Trophoblast cell (in vitro differentiated cells and primary cell): ENCODE measurements around the gene PRR7.

Experiments used
- DNase-seq, 2 donors: peaks; one replicate each; pipeline ENCODE4 v3.0.0-alpha.2; 2016
- H2AFZ ChIP-seq: 2 replicates; pipeline ENCODE4 v1.6.1; 2013; ENCODE audit warnings: low read length, moderate library complexity, mild to moderate bottlenecking; ENCODE audit not compliant: insufficient read depth, poor library complexity
- H2AK5ac ChIP-seq: 2 replicates; pipeline ENCODE4 v1.6.1; 2013; ENCODE audit warnings: mild to moderate bottlenecking, low read length
- H2BK120ac ChIP-seq: 2 replicates; pipeline ENCODE4 v1.6.1; 2013; ENCODE audit warnings: low read length, mild to moderate bottlenecking, moderate library complexity; ENCODE audit not compliant: insufficient read depth, poor library complexity
- H2BK12ac ChIP-seq: 2 replicates; pipeline ENCODE4 v1.6.1; 2013; ENCODE audit warnings: mild to moderate bottlenecking, low read length, moderate library complexity
- H2BK5ac ChIP-seq: 2 replicates; pipeline ENCODE4 v1.6.1; 2013; ENCODE audit warnings: low read length, low read depth, moderate library complexity, mild to moderate bottlenecking; ENCODE audit not compliant: poor library complexity
- H3K14ac ChIP-seq: 2 replicates; pipeline ENCODE4 v1.6.1; 2013; ENCODE audit warnings: mild to moderate bottlenecking, low read length
- H3K18ac ChIP-seq: 2 replicates; pipeline ENCODE4 v1.6.1; 2013; ENCODE audit warnings: mild to moderate bottlenecking, low read length
- H3K23ac ChIP-seq: 2 replicates; pipeline ENCODE4 v1.6.1; 2013; ENCODE audit warnings: low read length
- H3K27ac ChIP-seq: 2 replicates; pipeline ENCODE4 v1.5.1; 2013; ENCODE audit warnings: low read depth, mild to moderate bottlenecking, inconsistent platforms, low read length, moderate library complexity
- H3K27me3 ChIP-seq: 2 replicates; pipeline ENCODE4 v1.6.1; 2013; ENCODE audit warnings: inconsistent platforms, mild to moderate bottlenecking, low read length, moderate library complexity; ENCODE audit not compliant: insufficient read depth
- H3K36me3 ChIP-seq, 2 experiments: 1 replicate in 1 of 2; 2 replicates in 1 of 2; pipeline ENCODE4 v1.6.1; 2013; ENCODE audit warnings: low read length in 2 of 2, mild to moderate bottlenecking in 2 of 2, moderate library complexity in 1 of 2; ENCODE audit not compliant: insufficient read depth in 2 of 2, control insufficient read depth in 1 of 2
- H3K4ac ChIP-seq: 2 replicates; pipeline ENCODE4 v1.6.1; 2013; ENCODE audit warnings: low read depth, mild to moderate bottlenecking, low read length, moderate library complexity
- H3K4me1 ChIP-seq, 2 experiments: 1 replicate in 1 of 2; 2 replicates in 1 of 2; pipeline ENCODE4 v1.6.1; 2013; ENCODE audit warnings: low read length in 2 of 2, mild to moderate bottlenecking in 2 of 2, moderate library complexity in 1 of 2; ENCODE audit not compliant: insufficient read depth in 2 of 2, control insufficient read depth in 1 of 2
- H3K4me2 ChIP-seq: 2 replicates; pipeline ENCODE4 v1.6.1; 2013; ENCODE audit warnings: inconsistent platforms, mild to moderate bottlenecking, low read length, moderate library complexity
- H3K4me3 ChIP-seq: 2 replicates; pipeline ENCODE4 v1.5.1; 2013; ENCODE audit warnings: mild to moderate bottlenecking, low read depth, low read length, inconsistent platforms
- H3K79me1 ChIP-seq: one replicate; pipeline ENCODE4 v1.6.1; 2013; ENCODE audit warnings: low read length
- H3K79me2 ChIP-seq: 2 replicates; pipeline ENCODE4 v1.6.1; 2013; ENCODE audit warnings: low read length, mild to moderate bottlenecking; ENCODE audit not compliant: control insufficient read depth, insufficient read depth, poor library complexity
- H3K9ac ChIP-seq: 2 replicates; pipeline ENCODE4 v1.6.1; 2013; ENCODE audit warnings: mild to moderate bottlenecking, low read length
- H3K9me3 ChIP-seq: 2 replicates; pipeline ENCODE4 v1.6.1; 2013; ENCODE audit warnings: low read depth, mild to moderate bottlenecking, control low read depth, inconsistent platforms, low read length; ENCODE audit not compliant: insufficient read depth
- H4K12ac ChIP-seq: 2 replicates; pipeline ENCODE4 v1.6.1; 2013; ENCODE audit warnings: low read depth, mild to moderate bottlenecking, low read length, moderate library complexity
- H4K8ac ChIP-seq: 2 replicates; pipeline ENCODE4 v1.6.1; 2013; ENCODE audit warnings: low read depth, mild to moderate bottlenecking, low read length, moderate library complexity
- H4K91ac ChIP-seq: one replicate; pipeline ENCODE4 v1.6.1; 2013; ENCODE audit warnings: low read depth, mild to moderate bottlenecking, low read length, moderate library complexity
- WGBS: extraction: QIAGEN DNeasy Blood & Tissue Kit; methylation state at CpG from one replicate; pipeline ENCODE4 v1.1.7; 2013; ENCODE audit warnings: missing lambda C conversion rate; ENCODE audit not compliant: insufficient read length, insufficient coverage; ENCODE audit errors: extremely low coverage; 5-methylcytosine and 5-hydroxymethylcytosine counted together

PRR7 gene

GRCh38 chr5:177431317-177432142 lies 15.1 kb upstream of the PRR7 start:
- H3K27ac ChIP-seq, result no peak overlapping the region

DNA sequence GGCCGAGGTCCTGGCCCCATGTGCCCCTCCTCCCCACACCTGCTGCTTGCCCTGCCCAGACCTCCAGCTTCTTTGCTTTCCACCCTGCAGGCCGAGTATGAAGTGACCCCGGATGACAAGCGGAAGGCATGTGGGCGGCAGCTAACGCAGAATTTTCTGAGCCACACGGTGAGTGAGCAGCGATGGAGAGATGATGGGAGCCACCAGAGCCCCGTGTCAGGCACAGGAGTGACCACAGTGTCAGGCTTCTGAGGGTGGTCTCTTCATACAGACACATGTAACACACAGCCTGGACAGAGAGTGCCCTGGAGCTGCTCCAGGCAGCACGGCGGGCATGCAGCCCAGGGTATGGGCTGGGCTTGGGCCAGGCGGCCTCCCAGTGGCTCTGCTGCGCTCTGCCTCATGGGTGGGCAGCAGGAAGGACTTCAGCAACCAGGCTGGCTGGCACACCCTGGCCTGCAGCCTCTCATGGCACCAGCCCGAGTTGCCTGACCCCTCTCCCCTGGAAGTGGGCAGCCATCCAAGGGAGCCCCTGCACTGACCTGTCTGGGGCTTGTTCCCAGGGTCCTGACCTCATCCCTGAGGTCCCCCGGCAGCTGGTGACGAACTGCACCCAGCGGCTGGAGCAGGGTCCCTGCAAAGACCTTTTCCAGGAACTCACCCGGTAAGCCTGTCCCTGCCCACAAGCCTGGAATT lies 14.3 kb upstream of the PRR7 start:
- DNase-seq, result no peak
- no peak overlapping the region for H3K9ac ChIP-seq

More at GRCh38 chr5:177431317-177432142, 15.1 kb upstream of the PRR7 start:
- Histone ChIP-seq H3K4me3 (no peak overlapping the region), H3K9ac (peak overlapping the region; percentile 16), H3K4ac (no peak overlapping the region), H3K79me2 (peaks cover 3% of the 10 kb centered on the region), H4K91ac (no peak overlapping the region), H2BK120ac (no peak overlapping the region), H3K79me1 (peaks cover 3% of the 10 kb centered on the region), H2AFZ (no peak overlapping the region), H3K18ac (no peak overlapping the region), H3K4me1 (peaks cover 8 to 10% of the 10 kb centered on the region in 2 experiments), H4K12ac (no peak overlapping the region), H3K27me3 (no peaks in the 10 kb centered on the region), H3K36me3 (peaks cover 49 to 55% of the 10 kb centered on the region in 2 experiments), H3K9me3 (no peaks in the 10 kb centered on the region), H3K4me2 (no peak overlapping the region), H2BK5ac (no peak overlapping the region), H2BK12ac (no peak overlapping the region), H3K23ac (no peak overlapping the region), H2AK5ac (no peak overlapping the region), H3K14ac (no peak overlapping the region), H4K8ac (no peak overlapping the region)
- no CpG with 5 or more reads among the region's 29 CpGs for WGBS
- no peak for DNase-seq

DNA sequence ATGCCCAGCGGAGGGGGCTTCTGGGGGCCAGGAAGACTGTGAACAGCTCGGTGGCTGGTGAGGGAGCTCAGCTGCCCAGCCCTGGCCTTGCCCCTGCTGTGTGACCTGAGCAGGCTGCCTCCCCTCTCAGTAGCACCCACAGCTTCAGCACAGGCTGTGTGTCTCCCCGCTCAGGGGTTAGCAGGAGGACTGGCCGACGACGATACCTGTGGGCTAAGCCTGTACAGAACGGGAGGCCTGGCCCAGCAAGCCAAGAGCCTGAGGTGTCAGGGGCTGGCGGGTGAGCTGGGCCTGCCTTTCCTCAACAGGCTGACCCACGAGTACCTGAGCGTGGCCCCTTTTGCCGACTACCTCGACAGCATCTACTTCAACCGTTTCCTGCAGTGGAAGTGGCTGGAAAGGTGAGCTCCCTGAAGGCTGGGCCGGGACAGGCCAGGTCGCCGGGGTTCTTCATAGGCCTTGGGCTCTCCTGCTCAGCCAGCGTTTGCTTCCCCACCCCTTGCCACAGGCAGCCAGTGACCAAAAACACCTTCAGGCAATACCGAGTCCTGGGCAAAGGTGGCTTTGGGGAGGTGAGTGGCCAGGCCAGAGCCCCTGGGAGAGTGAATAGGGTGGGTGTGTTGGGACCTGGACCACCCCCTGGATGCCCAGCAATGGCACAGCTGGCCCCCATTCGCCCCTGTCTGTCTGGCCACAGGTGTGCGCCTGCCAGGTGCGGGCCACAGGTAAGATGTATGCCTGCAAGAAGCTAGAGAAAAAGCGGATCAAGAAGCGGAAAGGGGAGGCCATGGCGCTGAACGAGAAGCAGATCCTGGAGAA lies 13.6 kb upstream of the PRR7 start:
- H3K27me3 ChIP-seq, result no peaks in the 10 kb centered on the region
- no peak overlapping the region for H4K12ac ChIP-seq
- H3K9ac ChIP-seq, result no peak overlapping the region
- H2BK5ac ChIP-seq, result no peak overlapping the region
- H4K91ac ChIP-seq, result no peak overlapping the region
- H3K36me3 ChIP-seq, result peaks cover 59 to 64% of the 10 kb centered on the region in 2 experiments
- peaks cover 1% of the 10 kb centered on the region for H3K9me3 ChIP-seq
- no peak overlapping the region for H3K4me2 ChIP-seq
- no peak overlapping the region for H2BK120ac ChIP-seq
- no peak overlapping the region for H3K18ac ChIP-seq
- no peak overlapping the region for H3K23ac ChIP-seq
- no CpG with 5 or more reads among the region's 25 CpGs for WGBS
- H2AK5ac ChIP-seq, result no peak overlapping the region
- no peak overlapping the region for H2AFZ ChIP-seq
- no peaks in the 10 kb centered on the region for H3K79me1 ChIP-seq
- no peak overlapping the region for H3K4ac ChIP-seq
- no peaks in the 10 kb centered on the region for H3K4me1 ChIP-seq
- no peaks in the 10 kb centered on the region for H3K79me2 ChIP-seq
- DNase-seq, result no peak
- no peak overlapping the region for H3K27ac ChIP-seq
- H3K14ac ChIP-seq, result no peak overlapping the region
- no peak overlapping the region for H2BK12ac ChIP-seq
- H3K4me3 ChIP-seq, result no peak overlapping the region
- no peak overlapping the region for H4K8ac ChIP-seq

More for the DNA sequence above, 14.3 kb upstream of the PRR7 start:
- H4K91ac ChIP-seq, result no peak overlapping the region
- peaks cover 1% of the 10 kb centered on the region for H3K9me3 ChIP-seq
- no peak overlapping the region for H2BK5ac ChIP-seq
- no peaks in the 10 kb centered on the region for H3K27me3 ChIP-seq
- H3K4me2 ChIP-seq, result no peak overlapping the region
- WGBS, result no CpG with 5 or more reads among the region's 18 CpGs
- no peak overlapping the region for H3K23ac ChIP-seq
- H3K79me2 ChIP-seq, result no peaks in the 10 kb centered on the region
- H3K4me1 ChIP-seq, result peaks cover 7% of the 10 kb centered on the region in 2 experiments
- no peak overlapping the region for H3K4ac ChIP-seq
- H2AFZ ChIP-seq, result no peak overlapping the region
- no peak overlapping the region for H2AK5ac ChIP-seq
- H3K27ac ChIP-seq, result no peak overlapping the region
- peaks cover 54 to 59% of the 10 kb centered on the region in 2 experiments for H3K36me3 ChIP-seq
- H3K14ac ChIP-seq, result no peak overlapping the region
- no peak overlapping the region for H3K18ac ChIP-seq
- no peak overlapping the region for H4K8ac ChIP-seq
- H3K79me1 ChIP-seq, result no peaks in the 10 kb centered on the region
- H2BK12ac ChIP-seq, result no peak overlapping the region
- no peak overlapping the region for H2BK120ac ChIP-seq
- H3K4me3 ChIP-seq, result no peak overlapping the region
- H4K12ac ChIP-seq, result no peak overlapping the region

DNA sequence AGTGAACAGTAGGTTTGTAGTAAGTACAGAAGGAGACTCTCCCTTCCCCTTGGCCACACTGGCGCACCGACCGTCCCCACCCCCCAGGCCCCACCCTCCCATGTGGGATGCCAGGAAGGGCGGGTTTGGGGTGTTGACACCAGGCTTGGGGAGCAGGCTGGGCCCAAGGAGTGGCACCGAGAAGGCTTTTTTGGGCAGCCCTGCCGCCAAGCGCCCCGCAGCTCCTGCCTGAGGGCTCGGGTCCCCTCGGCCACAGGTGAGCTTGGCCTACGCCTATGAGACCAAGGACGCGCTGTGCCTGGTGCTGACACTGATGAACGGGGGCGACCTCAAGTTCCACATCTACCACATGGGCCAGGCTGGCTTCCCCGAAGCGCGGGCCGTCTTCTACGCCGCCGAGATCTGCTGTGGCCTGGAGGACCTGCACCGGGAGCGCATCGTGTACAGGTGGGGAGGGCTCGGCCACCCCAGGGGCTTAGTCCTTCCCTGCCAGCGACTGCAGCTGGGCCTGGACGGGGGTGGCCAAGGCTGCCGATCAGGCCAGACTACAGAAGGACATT lies 12.9 kb upstream of the PRR7 start:
- no peak overlapping the region for H2BK120ac ChIP-seq
- no peak overlapping the region for H3K14ac ChIP-seq
- no peak overlapping the region for H3K4me2 ChIP-seq
- H3K27ac ChIP-seq, result no peak overlapping the region
- no peak overlapping the region for H4K91ac ChIP-seq
- no peak overlapping the region for H3K23ac ChIP-seq
- H3K18ac ChIP-seq, result no peak overlapping the region
- H2BK12ac ChIP-seq, result no peak overlapping the region
- no peak overlapping the region for H2AK5ac ChIP-seq
- no peaks in the 10 kb centered on the region for H3K79me1 ChIP-seq
- no peak overlapping the region for H3K4ac ChIP-seq
- H3K9ac ChIP-seq, result no peak overlapping the region
- no peaks in the 10 kb centered on the region for H3K27me3 ChIP-seq
- H3K36me3 ChIP-seq, result peaks cover 62 to 70% of the 10 kb centered on the region in 2 experiments
- no peak for DNase-seq
- no peak overlapping the region for H2BK5ac ChIP-seq
- H2AFZ ChIP-seq, result no peak overlapping the region
- H4K8ac ChIP-seq, result no peak overlapping the region
- H3K79me2 ChIP-seq, result no peaks in the 10 kb centered on the region
- no peak overlapping the region for H4K12ac ChIP-seq
- H3K4me3 ChIP-seq, result no peak overlapping the region
- peaks cover 1% of the 10 kb centered on the region for H3K9me3 ChIP-seq
- no CpG with 5 or more reads among the region's 29 CpGs for WGBS
- H3K4me1 ChIP-seq, result no peaks in the 10 kb centered on the region
